ENCODE data around the gene DUT. TPM values are rescaled to one million over a fixed set of nuclear protein-coding genes. Genes with fewer than 3 reads are reported as not detected.

Gene DUT
- total and polyA plus RNA-seq, 9 of the 15 experiments (the other 6 are each of a cell fraction or from before 2014, with no cell fraction given) = 13.9 to 235 (median 94.9) TPM

- Histone ChIP-seq H3K36me3 (ENCODE audit: control insufficient read depth, insufficient read depth, low read length) (no peaks in the 10 kb centered on the region), H2AFZ (ENCODE audit: low read depth, low read length) (no peak overlapping the region), H4K20me1 (replicated peaks; ENCODE audit: control insufficient read depth, insufficient read depth, low read length) (no peaks in the 10 kb centered on the region), H3K79me2 (ENCODE audit: control insufficient read depth, insufficient read depth, low read length) (no peaks in the 10 kb centered on the region), H3K4me1 (replicated peaks in 1 of 2; ENCODE audit: control insufficient read depth in 2 of 2, insufficient read depth in 2 of 2, low read length in 2 of 2) (peaks cover 0 to 6% of the 10 kb centered on the region in 2 experiments; a peak in 2 of 5 replicates), H3K4me2 (ENCODE audit: insufficient read depth, low read length) (no peak overlapping the region), H3K4me3 (no peak overlapping the region), H3K9me3 (replicated peaks; ENCODE audit: control insufficient read depth, insufficient read depth, low read depth, low read length) (no peaks in the 10 kb centered on the region; the same call in none of the 2 replicates), H3K9ac (ENCODE audit: insufficient read depth in 1 of 2, low read depth in 2 of 2, low read length in 2 of 2) (no peak overlapping the region), H3K27ac (ENCODE audit: extremely low read depth, low read depth, low read length) (no peak overlapping the region), H3K9me1 (ENCODE audit: control insufficient read depth, insufficient read depth, low read length) (no peaks in the 10 kb centered on the region), H3K27me3 (ENCODE audit: control insufficient read depth in 2 of 2, insufficient read depth in 2 of 2, low read length in 2 of 2) (no peaks in the 10 kb centered on the region; a peak in 1 of 5 replicates)
- intact Hi-C loops (cut with micrococcal nuclease) (no loop called here), in situ Hi-C loops (cut with MboI) (loop anchor here (25.0 kb wide), 2 partner anchors 447 to 1772 kb away; partner anchors contain the start of gene CEP152)
- no peak for ATAC-seq
- no TSS peak for BruUV-seq (replicated peaks)
- WGBS (ENCODE audit: insufficient coverage, low coverage, missing lambda C conversion rate) = 9% methylated on average over 1 of the region's 1 CpG
- no peak for DNase-seq (ENCODE audit: extremely low read depth in 1 of 4, low spot score in 3 of 4)
- no peak for FAIRE-seq
- ChIA-PET POLR2A (no interaction called here), CTCF (ENCODE audit: low intra/inter-chr PET ratio) (no interaction called here)
- no peak for TF ChIP-seq RAD21 (CRISPR knock-in tag; conservative IDR thresholded peaks at IDR 0.05 in 1 of 2, IDR thresholded peaks at IDR 0.05 in 1 of 2)
- TF ChIP-seq RREB1 (CRISPR knock-in tag; IDR thresholded peaks at IDR 0.05) = no peak
- no peak for TF ChIP-seq ELF1 (tag; IDR thresholded peaks at IDR 0.05)
- no peak for TF ChIP-seq HMBOX1 (IDR thresholded peaks at IDR 0.05)
- TF ChIP-seq CHD1 (IDR thresholded peaks at IDR 0.05; ENCODE audit: low read length) = no peak
- no peak for TF ChIP-seq RNF2 (IDR thresholded peaks at IDR 0.05)
- no peak for TF ChIP-seq YBX1 (IDR thresholded peaks at IDR 0.05)
- TF ChIP-seq MTA2 (IDR thresholded peaks at IDR 0.05; ENCODE audit: low read depth) = no peak
- TF ChIP-seq ZNF76 (CRISPR knock-in tag; IDR thresholded peaks at IDR 0.05; ENCODE audit: borderline replicate concordance) = no peak
- no peak for TF ChIP-seq KDM4B (IDR thresholded peaks at IDR 0.05; ENCODE audit: borderline replicate concordance in 2 of 2, low read depth in 1 of 2)
- TF ChIP-seq ZBTB33 (CRISPR knock-in tag; IDR thresholded peaks at IDR 0.05) = no peak
- no peak for TF ChIP-seq MXI1 (IDR thresholded peaks at IDR 0.05; ENCODE audit: low read depth, low read length)
- TF ChIP-seq, protein P1, sequence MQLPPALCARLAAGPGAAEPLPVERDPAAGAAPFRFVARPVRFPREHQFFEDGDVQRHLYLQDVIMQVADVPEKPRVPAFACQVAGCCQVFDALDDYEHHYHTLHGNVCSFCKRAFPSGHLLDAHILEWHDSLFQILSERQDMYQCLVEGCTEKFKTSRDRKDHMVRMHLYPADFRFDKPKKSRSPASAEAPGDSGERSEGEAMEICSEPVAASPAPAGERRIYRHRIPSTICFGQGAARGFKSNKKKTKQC (CRISPR knock-in tag; IDR thresholded peaks at IDR 0.05) = no peak
- TF ChIP-seq ZNF316 (IDR thresholded peaks at IDR 0.05) = no peak
Measured at GRCh38 chr15:48365575-48365974, 34.3 kb downstream of the DUT start.

Measured in K562 (cell line).